Thymus (tissue), 11 donors: ENCODE data around the gene GPSM1. TPM values are rescaled to one million over a fixed set of nuclear protein-coding genes. Genes with fewer than 3 reads are reported as not detected.

Experiments
- DNase-seq, 9 donors: peaks; one replicate each; pipeline ENCODE4 v3.0.0-alpha.2; 2013; ENCODE audit warnings: low spot score in 9 of 9, low read depth in 6 of 9, missing footprints in 1 of 9
- H3K27ac ChIP-seq, 2 donors: one replicate each; pipeline ENCODE4 v1.5.1; 2013; ENCODE audit warnings: control low read depth in 1 of 2, low read depth in 1 of 2, low read length in 1 of 2, mild to moderate bottlenecking in 1 of 2, moderate library complexity in 1 of 2
- H3K27me3 ChIP-seq, 2 donors: one replicate each; pipeline ENCODE4 v1.5.1; 2013; ENCODE audit warnings: low read length in 1 of 2; ENCODE audit not compliant: control insufficient read depth in 2 of 2, insufficient read depth in 1 of 2
- H3K36me3 ChIP-seq, 2 donors: one replicate each; pipeline ENCODE4 v1.5.1; 2013; ENCODE audit warnings: low read length in 1 of 2, mild to moderate bottlenecking in 1 of 2, moderate library complexity in 1 of 2; ENCODE audit not compliant: control insufficient read depth in 2 of 2, insufficient read depth in 2 of 2
- H3K4me1 ChIP-seq, 2 donors: one replicate each; pipeline ENCODE4 v1.5.1; 2013; ENCODE audit warnings: low read length in 2 of 2; ENCODE audit not compliant: control insufficient read depth in 2 of 2, insufficient read depth in 2 of 2
- H3K4me3 ChIP-seq, 2 donors: one replicate each; pipeline ENCODE4 v1.5.1; 2013; ENCODE audit warnings: low read length in 2 of 2, control low read depth in 1 of 2, mild to moderate bottlenecking in 1 of 2
- H3K9me3 ChIP-seq, 2 donors: one replicate each; pipeline ENCODE4 v1.5.1; 2013; ENCODE audit warnings: low read length in 1 of 2, mild to moderate bottlenecking in 1 of 2; ENCODE audit not compliant: control insufficient read depth in 2 of 2, insufficient read depth in 1 of 2
- WGBS: extraction: QIAGEN DNeasy Blood & Tissue Kit; methylation state at CpG from one replicate; pipeline ENCODE4 v1.1.7; 2013; 5-methylcytosine and 5-hydroxymethylcytosine counted together
- polyA plus RNA-seq: library from polyadenylated mRNA; stranded (reverse); fragments of 200-250 nt; gene quantifications from one replicate; pipeline ENCODE4 v1.2.3, GENCODE V29; 2013
- total RNA-seq: library from RNA; stranded (reverse); fragments of 120-200 nt; gene quantifications from one replicate; pipeline ENCODE4 v1.2.4, GENCODE V29; 2013
- donor health status: healthy.

Gene GPSM1
- total and polyA plus RNA-seq, 2 donors, result 6.1 to 13.1 TPM

DNA sequence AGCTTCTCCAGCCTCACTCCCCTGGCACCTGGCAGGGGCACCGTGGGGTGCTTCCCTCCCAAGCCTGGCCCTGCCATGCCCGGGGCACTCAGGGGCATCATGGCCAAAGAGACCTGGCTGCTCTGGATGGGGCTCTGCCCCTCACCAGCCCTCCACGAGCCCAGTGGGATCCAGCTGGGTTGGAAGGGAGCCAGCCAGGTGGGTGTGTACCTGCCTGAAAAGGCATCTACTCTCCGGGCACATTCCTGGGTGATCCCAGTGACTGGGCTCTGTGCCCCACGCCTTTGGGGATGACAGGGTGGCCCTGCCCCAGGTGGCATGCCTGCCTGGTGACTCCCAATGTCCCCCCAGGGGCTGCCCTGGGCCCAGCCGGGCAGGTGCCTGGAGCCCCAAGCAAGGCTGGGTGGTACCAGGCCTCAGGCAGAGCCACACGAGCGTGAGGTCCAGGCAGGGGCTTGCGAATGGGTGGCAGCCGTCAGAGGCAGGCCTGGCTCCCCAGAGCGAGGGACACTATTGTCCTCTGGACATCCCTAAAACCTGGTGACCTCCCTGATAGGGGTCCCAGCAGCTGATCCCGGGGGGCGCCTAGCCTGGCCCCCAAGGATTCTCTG lies 777 bp downstream of the GPSM1 start:
- H3K27ac ChIP-seq, result peak overlapping the region in 1 of 2 donors; percentile 41
- no peaks in the 10 kb centered on the region for H3K36me3 ChIP-seq
- peaks cover 26 to 82% of the 10 kb centered on the region in 2 donors for H3K4me1 ChIP-seq
- H3K27me3 ChIP-seq, result peaks cover 0 to 21% of the 10 kb centered on the region in 2 donors
- 22% methylated on average over 13 of the region's 13 CpGs for WGBS
- DNase-seq, result no peak
- peak overlapping the region; percentile 42 to 70 for H3K4me3 ChIP-seq
- H3K9me3 ChIP-seq, result no peaks in the 10 kb centered on the region

DNA sequence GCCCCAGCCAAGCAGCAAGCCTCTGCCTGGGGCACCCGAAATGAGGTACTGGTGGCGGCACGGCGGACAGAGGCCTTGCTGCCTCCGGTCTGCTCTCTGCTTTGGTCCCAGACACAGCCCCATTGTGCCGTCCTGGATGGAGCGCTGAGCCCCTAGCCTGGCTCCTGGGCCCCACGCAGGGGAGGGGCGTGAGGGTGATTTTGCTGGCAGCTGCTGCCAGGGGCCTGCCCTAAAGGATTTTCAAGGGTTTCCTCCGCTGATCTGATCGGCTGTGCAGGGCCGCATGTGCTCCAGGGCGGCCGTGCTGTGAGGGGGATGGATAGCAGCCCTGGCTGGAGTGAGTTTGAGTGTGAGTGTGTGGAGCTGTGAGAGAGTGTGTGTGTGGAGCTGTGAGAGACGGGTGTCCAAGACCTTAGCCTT lies 1.3 kb downstream of the GPSM1 start:
- Histone ChIP-seq H3K27ac (peak overlapping the region in 1 of 2 donors; percentile 41), H3K4me1 (peaks cover 24 to 82% of the 10 kb centered on the region in 2 donors), H3K27me3 (peaks cover 0 to 21% of the 10 kb centered on the region in 2 donors), H3K9me3 (no peaks in the 10 kb centered on the region), H3K36me3 (no peaks in the 10 kb centered on the region), H3K4me3 (peak overlapping the region; percentile 42 to 70)
- WGBS, result 15% methylated on average over 15 of the region's 15 CpGs
- DNase-seq, result peak in 1 of 9 donors; percentile 57

DNA sequence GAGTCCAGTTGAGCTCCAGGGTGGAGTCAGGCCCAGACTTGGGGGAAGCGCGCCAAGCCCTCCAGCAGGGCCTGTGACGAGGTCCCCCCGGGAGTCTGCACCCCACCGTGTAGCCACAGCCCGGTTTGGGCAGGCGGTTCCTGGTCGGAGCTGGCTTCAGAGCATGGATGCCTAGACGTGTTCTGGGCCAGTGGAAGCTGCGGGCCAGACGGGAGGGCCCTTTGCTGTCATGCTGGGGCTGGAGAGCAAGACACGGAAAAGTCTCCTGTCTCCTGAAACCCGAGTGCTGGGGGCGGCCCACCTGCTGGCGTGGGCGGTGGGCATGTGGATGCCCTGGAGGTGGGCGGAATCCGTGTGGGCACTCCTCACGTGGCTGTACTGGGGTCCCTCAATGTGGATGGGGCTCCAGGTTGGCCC lies 1.9 kb downstream of the GPSM1 start:
- 87% methylated on average over 19 of the region's 19 CpGs for WGBS
- Histone ChIP-seq H3K9me3 (no peaks in the 10 kb centered on the region), H3K27me3 (peaks cover 0 to 21% of the 10 kb centered on the region in 2 donors), H3K27ac (no peak overlapping the region), H3K36me3 (no peaks in the 10 kb centered on the region), H3K4me3 (peak overlapping the region in 1 of 2 donors; percentile 42), H3K4me1 (peaks cover 24 to 77% of the 10 kb centered on the region in 2 donors)
- no peak for DNase-seq

DNA sequence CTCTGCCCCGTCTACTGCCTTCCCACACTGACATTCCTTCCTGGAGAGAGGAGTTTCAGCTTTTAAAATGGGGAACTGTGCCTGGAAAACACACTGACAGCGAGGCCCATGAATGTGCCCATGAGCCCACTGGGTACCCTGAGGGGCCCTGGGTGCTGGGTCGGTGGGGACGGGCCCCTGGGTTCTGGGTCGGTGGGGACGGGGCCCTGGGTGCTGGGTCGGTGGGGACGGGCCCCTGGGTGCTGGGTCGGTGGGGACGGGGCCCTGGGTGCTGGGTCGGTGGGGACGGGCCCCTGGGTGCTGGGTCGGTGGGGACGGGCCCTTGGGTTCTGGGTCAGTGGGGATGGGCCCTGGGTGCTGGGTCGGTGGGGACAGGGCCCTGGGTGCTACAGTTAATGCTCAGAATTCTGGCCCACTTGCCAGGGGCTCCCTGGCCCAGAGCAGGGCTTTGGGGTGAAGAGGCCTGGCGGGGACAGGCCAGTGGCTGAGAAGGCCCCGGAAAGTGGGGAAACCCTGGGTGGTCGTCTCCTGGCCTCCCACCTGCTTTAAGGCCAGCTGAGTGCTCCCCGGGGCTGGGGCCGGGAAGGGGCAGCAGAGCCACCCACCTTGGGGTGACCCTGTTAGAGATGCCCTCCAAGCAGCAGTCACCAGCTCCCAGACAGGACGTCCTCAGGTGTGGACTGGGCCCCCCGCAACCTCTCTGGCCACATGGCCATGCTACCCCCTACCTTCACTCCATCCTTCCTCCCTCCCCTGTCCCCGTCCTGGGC lies 2.5 kb downstream of the GPSM1 start:
- no peak for DNase-seq
- 93% methylated on average over 23 of the region's 23 CpGs for WGBS
- Histone ChIP-seq H3K4me1 (peaks cover 24 to 71% of the 10 kb centered on the region in 2 donors), H3K4me3 (no peak overlapping the region), H3K27me3 (peaks cover 0 to 21% of the 10 kb centered on the region in 2 donors), H3K9me3 (no peaks in the 10 kb centered on the region), H3K27ac (no peak overlapping the region), H3K36me3 (no peaks in the 10 kb centered on the region)

DNA sequence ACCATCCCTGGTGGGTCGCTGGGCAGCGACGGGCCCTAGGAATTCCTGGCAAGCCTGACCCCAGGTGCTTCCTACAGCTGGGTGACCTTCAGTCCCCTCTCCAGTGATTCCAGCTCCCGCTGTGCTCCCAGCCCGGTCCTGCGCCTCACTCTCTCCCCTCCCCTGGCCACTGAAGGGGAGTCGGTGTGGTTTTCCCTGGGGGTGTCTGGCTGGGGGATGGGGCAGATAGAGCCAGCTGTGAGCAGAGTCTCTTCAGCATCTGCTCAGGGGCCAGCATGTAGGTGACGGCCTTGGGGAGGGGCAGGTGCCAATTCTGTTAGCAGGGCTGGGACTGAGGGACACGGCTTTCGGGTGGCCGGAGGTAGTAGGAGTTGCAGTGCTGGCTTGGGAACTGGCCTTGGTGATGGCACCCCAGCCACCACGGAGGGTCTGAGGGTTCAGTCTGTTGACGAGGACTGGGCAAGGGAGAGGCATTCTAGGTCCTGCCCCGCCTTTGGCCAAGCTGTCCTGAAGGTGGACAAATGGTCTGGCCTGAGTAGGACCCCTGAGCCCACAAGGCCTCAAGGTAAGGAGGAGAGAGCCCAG lies 3.2 kb downstream of the GPSM1 start:
- Histone ChIP-seq H3K4me3 (no peak overlapping the region), H3K27ac (no peak overlapping the region), H3K4me1 (peaks cover 24 to 65% of the 10 kb centered on the region in 2 donors), H3K9me3 (no peaks in the 10 kb centered on the region), H3K27me3 (peaks cover 0 to 21% of the 10 kb centered on the region in 2 donors), H3K36me3 (no peaks in the 10 kb centered on the region)
- no peak for DNase-seq
- WGBS, result 88% methylated on average over 14 of the region's 14 CpGs

DNA sequence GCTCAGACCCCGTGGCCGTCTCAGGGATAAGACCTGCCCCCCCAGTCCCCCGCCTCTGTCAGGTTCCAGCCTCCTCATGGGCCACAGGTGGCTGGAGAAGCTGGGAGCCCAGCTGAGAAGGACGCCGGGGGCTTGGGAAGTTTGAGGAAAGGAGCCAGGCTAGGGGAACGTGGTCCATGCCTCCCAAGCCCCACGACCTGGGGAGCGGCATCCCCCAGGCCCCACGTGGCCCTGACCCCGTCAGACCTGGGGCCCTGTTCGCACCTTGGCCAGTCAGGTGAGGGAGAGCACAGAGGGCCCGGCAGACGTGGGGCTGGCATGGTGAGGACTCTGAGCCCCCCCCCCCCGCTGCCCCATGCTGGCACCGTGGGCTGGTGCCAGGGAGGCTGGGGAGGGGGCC lies 3.7 kb downstream of the GPSM1 start:
- WGBS, result 98% methylated on average over 15 of the region's 15 CpGs
- Histone ChIP-seq H3K36me3 (no peaks in the 10 kb centered on the region), H3K9me3 (no peaks in the 10 kb centered on the region), H3K27me3 (peaks cover 0 to 18% of the 10 kb centered on the region in 2 donors), H3K4me1 (peaks cover 20 to 60% of the 10 kb centered on the region in 2 donors), H3K27ac (no peak overlapping the region), H3K4me3 (no peak overlapping the region)
- no peak for DNase-seq

DNA sequence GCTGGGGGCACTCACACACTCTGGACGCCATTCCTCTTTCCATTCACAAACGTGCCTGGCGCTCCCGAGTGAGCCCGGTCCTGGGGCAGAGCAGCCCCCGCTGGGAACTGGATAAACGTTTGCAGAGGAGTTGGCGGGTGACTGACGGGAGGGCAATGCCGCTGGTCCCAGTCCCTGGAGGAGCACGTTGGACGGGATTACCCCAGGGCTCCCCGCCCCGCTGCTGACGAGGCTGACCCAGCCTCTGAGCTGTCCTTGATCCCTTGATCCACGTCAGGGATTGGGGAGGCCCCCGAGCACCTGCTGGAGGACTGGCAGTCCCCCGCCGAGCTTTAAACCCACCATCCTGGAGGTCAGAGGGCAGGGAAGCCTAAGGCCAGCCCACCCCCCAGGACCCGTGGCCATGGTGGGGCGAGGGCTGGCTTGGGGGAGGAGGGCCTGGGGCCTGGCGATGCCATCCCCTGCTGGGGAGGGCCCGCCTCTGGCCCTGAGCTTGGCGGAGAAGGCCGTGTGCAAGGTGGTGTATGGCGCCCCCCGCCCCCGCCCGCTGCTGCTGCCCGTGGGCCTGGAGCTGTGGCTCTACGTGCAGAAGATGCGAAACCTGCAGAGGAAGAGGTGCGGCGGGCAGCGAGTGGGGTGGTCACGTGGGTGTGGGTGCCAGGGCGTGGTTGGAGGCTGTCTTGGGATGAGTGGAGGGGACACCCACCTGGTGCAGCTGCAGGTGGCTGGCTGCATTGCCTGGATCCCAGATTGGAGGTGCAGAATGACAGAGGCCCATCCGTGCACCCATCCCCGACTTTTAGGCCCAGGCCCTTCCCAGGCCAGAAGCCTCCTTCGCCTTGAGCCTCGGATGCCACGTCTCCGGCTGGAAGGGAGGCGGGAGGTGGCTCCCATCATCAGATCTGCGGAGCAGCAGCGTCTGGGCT lies 4.5 kb downstream of the GPSM1 start:
- Histone ChIP-seq H3K4me1 (peaks cover 14 to 52% of the 10 kb centered on the region in 2 donors), H3K27me3 (peaks cover 0 to 10% of the 10 kb centered on the region in 2 donors), H3K36me3 (peaks cover 0 to 5% of the 10 kb centered on the region in 2 donors), H3K4me3 (no peak overlapping the region), H3K9me3 (no peaks in the 10 kb centered on the region), H3K27ac (no peak overlapping the region)
- 96% methylated on average over 46 of the region's 46 CpGs for WGBS
- no peak for DNase-seq

DNA sequence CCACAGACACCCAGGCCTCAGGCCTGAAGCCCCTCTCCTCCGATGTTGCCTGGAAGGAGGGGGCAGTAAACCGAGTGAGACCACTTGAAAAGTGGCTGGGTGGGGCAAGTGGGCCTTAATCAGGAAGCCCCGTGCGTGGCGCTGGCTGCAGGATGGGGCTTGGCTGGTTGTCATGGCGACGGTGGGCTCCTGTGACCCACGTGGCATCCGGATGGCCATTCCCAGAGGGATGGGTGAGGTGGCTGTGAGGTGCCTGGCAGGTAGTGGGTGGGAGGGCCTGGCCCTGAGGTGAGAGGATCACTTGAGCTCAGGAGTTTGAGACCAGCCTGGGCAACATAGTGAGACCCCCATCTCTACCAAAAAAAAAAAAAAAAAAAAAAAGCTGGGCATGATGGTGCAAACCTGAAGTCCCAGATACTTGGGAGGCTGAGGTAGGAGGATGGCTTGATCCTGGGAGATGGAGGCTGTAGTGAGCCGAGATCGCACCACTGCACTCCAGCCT lies 5.2 kb downstream of the GPSM1 start:
- peaks cover 11 to 49% of the 10 kb centered on the region in 2 donors for H3K4me1 ChIP-seq
- H3K27me3 ChIP-seq, result peaks cover 0 to 7% of the 10 kb centered on the region in 2 donors
- DNase-seq, result no peak
- no peaks in the 10 kb centered on the region for H3K9me3 ChIP-seq
- H3K27ac ChIP-seq, result no peak overlapping the region
- 91% methylated on average over 11 of the region's 11 CpGs for WGBS
- peaks cover 0 to 9% of the 10 kb centered on the region in 2 donors for H3K36me3 ChIP-seq
- H3K4me3 ChIP-seq, result no peak overlapping the region
